AG09309 (cell line): ENCODE data around the gene STK33.

Source experiments
- DNase-seq: peaks from one replicate; pipeline ENCODE4 v3.0.0-alpha.2; 2010; ENCODE audit warnings: low read depth
- H3K4me3 ChIP-seq: 2 replicates; pipeline ENCODE4 v1.5.1; 2011; ENCODE audit warnings: mild to moderate bottlenecking, low read depth, low read length, moderate library complexity; ENCODE audit not compliant: control insufficient read depth
- TF ChIP-seq, protein P1 (sequence below): IDR thresholded peaks from 2 replicates; pipeline ENCODE4 v1.5.1; 2011; ENCODE audit warnings: mild to moderate bottlenecking, low read depth, low read length, inconsistent platforms; ENCODE audit not compliant: insufficient read depth, control insufficient read depth; ENCODE audit errors: missing control alignments

The STK33 gene

DNA sequence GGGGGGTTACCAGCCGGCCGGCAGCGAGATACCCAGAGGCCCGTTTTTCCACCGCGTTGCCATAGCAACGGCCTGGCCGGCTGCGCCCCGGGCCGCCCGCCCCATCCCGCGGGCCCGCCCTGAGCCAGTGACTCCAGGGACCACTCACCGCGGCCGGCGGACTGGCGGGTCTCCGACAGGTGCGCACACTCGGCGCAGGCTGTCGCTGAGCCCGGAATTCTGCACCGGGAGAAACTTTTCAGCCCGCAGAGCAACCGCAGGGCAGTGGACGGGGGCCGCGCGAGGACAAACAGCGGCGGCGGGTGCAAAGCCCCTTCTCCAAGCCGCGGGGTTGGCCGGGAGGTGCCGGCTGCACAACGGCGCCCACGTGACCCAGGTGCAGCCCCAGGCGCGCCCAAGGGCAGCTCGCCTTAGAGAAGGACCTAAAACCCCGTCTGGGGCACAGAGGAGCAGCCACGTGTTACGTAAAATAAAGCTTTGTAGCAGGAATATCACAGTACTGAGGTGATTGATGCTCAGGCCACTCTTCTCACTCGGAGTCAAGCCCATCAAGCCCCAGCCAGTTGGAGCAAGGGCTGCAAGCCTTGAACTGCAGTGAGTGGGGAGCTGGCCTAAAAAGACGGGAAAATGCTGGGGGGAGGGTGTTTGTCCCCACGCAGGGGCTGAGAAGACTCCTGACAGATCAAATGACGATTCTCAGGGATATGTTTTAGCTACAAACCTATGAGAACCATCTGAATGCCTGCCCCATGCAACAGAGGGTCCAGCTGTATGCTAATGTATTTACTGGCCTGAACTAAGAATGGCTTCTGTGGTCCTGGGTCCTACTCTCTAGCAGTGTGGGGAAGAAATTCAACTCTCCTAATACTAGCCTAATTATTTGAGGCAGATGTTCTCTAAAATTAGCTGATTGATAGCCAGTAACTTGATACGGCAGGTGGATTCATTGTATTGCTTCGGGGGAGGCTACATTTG lies at the start of gene STK33:
STK33 (minus strand) TSS at position 294 of the 975 bp plus-strand sequence. CDS start 119,323 bp downstream, outside the sequence.
- DNase-seq, result no peak
- peak within 1 kb of the TSS; percentile 26; the same call in 1 of the 2 replicates for H3K4me3 ChIP-seq
- TF ChIP-seq, protein P1, sequence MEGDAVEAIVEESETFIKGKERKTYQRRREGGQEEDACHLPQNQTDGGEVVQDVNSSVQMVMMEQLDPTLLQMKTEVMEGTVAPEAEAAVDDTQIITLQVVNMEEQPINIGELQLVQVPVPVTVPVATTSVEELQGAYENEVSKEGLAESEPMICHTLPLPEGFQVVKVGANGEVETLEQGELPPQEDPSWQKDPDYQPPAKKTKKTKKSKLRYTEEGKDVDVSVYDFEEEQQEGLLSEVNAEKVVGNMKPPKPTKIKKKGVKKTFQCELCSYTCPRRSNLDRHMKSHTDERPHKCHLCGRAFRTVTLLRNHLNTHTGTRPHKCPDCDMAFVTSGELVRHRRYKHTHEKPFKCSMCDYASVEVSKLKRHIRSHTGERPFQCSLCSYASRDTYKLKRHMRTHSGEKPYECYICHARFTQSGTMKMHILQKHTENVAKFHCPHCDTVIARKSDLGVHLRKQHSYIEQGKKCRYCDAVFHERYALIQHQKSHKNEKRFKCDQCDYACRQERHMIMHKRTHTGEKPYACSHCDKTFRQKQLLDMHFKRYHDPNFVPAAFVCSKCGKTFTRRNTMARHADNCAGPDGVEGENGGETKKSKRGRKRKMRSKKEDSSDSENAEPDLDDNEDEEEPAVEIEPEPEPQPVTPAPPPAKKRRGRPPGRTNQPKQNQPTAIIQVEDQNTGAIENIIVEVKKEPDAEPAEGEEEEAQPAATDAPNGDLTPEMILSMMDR, result no peak

DNA sequence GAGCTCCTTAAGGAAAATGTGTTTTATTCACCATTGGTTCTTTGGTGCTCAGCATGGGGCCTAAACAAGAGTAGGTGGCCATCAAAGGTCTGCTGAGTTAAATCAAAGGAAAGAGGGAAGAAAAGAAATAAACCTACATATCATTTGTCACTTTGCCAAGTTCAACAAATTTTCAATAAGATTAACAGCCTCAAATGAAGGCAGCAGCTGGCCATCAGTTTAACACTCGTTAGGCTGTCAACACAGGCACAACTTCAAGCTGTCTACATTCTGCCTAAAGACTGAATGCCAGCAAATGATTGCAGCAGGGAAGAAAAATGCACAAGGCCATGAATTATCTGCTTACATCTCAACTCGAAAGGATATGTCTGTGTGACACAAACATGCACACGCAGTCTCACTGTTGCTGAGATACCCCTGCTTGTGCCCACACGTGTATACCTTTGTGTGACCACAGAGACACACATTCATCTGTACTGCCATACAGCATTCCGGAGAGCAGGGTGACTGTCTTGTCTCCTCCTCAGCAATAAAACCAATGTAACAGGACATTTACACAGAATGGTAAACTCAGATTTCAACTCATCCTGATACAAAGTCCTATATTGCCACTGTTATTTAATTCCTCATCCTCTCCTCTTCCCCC lies 48.3 kb upstream of the STK33 start:
- no peak overlapping the region for H3K4me3 ChIP-seq
- DNase-seq, result no peak
- TF ChIP-seq, protein P1, result no peak

DNA sequence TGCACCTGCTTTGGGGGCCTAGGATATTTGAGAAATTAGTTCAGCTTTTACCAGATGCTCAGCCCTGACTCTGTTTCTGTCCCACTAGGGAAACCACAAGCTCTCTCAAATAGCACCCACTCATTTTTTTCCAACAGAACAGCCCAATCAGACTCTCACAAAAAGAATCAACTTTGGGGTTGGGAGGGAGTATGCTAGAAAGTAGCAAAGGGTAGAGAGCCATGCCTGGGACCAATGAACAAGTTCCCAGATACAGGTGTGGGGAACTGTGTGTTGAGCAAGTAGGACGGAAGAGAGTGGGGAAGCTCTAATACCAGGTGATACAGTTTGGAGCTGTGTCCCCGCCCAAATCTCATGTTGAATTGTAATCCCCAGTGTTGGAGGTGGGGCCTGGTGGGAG lies 47.3 kb upstream of the STK33 start:
- DNase-seq, result no peak

DNA sequence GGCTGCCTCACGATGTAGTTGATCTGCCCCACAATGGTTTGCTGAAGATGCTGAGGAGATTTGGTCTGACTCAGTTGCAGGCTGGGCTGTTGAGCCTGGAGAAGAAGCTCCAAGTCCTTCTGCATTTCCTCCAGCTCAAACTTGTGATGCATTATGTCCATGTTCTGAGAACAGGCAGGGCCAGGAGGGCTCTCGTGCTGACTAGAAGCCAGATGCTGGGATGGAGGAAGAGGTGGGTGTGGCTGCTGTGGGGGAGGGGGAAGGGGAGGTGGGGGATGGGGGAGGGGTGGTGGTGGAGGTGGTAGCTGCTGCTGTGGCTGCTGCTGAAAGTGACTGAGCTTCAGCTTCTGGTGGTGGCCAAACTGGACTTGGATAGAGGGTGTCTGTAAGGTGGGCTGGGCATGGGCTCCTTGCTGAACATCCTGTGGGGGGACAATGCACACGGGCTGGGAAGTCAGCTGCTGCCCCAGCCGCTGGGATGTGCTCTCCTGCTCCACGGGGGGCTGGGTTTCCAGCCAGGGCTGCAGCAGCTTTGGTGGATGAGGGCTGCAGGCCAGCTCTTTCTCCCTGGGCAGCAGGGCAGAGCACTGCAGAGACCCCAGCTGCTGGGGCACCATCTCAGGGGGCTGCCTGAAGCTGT lies 46.4 kb upstream of the STK33 start:
- no peak for DNase-seq
- no peak overlapping the region for H3K4me3 ChIP-seq
- TF ChIP-seq, protein P1, result no peak

More for the DNA sequence above, 47.3 kb upstream of the STK33 start:
- TF ChIP-seq, protein P1, result no peak
- H3K4me3 ChIP-seq, result no peak overlapping the region

DNA sequence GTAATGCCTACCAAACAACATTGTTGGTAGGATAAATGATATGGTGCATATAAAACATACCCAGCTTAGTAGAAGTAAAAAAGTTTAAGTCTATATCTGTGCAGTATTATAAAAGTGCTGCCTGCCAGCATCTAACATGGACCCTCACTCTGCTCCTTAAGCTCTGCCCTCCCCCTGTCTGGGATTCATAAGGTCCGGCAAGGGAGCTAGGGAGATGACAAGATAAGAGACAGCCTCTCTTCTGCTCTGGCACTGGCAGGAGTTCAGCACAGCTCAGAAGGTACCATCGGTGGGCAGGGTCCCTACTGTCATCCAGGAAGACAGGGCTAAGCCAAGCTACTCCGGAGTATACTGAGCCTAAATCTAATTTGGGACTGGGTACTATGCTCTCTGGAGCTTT lies 45.6 kb upstream of the STK33 start:
- TF ChIP-seq, protein P1, result no peak
- no peak overlapping the region for H3K4me3 ChIP-seq
- DNase-seq, result no peak

DNA sequence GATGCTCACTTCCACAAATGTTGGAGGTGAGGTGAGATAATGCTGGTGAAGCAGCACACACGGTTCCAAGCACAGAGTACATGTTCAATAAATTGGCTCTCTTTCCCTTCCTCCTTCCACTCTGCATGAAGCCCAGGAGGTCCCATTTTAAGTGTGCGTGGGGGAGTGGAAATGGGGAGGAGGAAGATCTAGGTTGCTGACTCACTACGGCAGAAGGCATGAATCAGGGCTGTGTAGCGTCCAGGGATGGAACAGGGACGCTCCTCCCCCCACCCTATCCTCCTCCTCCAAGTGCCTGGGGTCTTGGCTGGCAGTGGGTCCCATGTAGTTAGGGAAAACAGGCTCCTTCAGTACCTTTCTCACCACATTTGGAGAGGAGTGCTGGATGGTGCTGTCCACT lies 44.3 kb upstream of the STK33 start:
- no peak overlapping the region for H3K4me3 ChIP-seq
- TF ChIP-seq, protein P1, result no peak
- no peak for DNase-seq
